GM13977 (cell line): ENCODE data around the gene COMMD3.

Experiments
- DNase-seq: peaks from one replicate; pipeline ENCODE4 v3.0.0; 2012; ENCODE audit warnings: low spot score
- CTCF ChIP-seq: IDR thresholded peaks from 2 replicates; pipeline ENCODE4 v1.5.1; 2012; ENCODE audit warnings: mild to moderate bottlenecking, control low read depth; ENCODE audit not compliant: insufficient read depth; ENCODE audit errors: extremely low read depth, missing control alignments
- in situ Hi-C: fragments of 300-500 bp; cut with MboI; formaldehyde crosslinking; loops from one replicate; pipeline ENCODE4 v1.12.0; 2022; ENCODE audit warnings: low sequenced_read_pairs, low pct_unique_long_range_greater_than_20kb, mixed read lengths, inconsistent platforms; ENCODE audit not compliant: unreplicated experiment

The COMMD3 gene

GRCh38 chr10:22364407-22365140 lies 48.4 kb downstream of the COMMD3 start:
- no peak for DNase-seq
- TF ChIP-seq CTCF: no peak
- in situ Hi-C loops: no loop called here

DNA sequence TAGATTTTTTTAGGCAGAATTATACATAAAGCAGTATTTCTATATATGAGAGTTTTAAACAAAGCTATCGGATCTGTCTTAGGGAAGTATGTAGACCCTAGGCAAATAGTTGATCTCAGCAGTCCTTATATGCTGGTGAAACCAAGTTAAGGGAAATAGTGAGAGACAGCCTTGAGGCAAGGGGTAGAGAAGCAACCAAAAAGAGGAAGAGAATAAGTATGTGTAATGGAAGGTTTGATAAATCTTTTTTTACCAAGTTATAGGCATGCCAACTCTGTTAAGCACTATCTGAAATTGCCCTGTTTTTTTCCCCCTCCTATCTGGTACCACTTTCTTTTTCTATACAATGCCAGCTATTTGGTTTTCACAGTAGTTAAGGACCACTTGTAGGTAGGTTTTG lies 49.0 kb downstream of the COMMD3 start:
- DNase-seq: no peak
- no peak for TF ChIP-seq CTCF
- in situ Hi-C loops: no loop called here

DNA sequence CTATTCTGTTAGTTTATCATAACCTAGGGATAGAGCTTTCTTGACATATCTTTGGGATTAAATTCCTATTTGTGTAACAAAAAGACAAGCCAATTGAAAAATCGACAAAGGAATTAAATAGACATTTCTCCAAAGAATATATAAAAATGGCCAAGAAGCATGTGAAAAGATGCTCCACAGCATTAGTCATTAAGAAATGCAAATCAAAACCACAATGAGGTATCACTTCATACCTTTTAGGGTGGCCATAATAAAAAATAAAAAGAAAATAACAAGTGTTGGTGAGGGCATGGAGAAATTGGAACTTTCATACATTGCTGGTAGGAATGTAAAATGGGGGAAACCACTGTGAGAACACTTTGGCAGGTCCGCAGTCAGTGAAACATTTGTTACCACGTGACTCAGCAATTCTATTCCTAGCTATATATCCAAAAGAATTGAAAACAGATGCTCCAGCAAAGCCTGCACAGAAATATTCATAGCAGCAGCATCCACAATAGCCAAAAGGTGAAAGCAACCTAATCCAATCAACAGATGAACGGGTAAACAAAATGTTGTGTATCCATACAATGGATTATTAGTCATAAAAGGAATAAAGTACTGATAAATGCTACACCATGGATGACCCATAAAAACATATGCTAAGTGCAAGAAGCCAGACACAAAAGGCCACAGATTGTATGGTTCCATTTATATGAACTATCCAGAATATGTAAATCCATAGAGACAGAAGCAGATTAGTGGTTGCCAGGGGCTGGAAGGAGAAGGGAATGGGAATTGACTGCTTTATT lies 49.7 kb downstream of the COMMD3 start:
- DNase-seq: no peak
- TF ChIP-seq CTCF: no peak
- in situ Hi-C loops: no loop called here

GRCh38 chr10:22366435-22366703 lies 50.2 kb downstream of the COMMD3 start:
- TF ChIP-seq CTCF: no peak
- in situ Hi-C loops: no loop called here
- DNase-seq: no peak

GRCh38 chr10:22366771-22367170 lies 50.6 kb downstream of the COMMD3 start:
- no peak for TF ChIP-seq CTCF
- no peak for DNase-seq
- in situ Hi-C loops: no loop called here

DNA sequence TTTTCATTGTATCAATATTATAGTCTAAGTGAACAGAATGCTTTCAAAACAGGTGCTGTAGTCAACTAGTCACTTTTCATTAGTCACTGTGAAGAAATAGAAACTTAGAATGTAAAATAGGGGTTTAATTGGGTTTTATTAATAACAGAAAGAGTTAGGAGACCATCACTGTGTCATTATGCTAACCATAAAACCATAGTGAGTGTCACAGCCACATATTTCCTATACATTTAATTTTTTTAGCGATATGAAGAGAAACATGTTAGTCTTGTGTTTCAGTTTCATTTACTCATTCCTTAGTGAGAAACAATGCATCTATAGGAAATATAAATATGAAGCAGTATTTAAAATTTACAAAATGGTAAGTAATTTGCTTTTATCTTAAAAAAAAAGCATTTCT lies 51.3 kb downstream of the COMMD3 start:
- no peak for TF ChIP-seq CTCF
- in situ Hi-C loops: no loop called here
- DNase-seq: no peak

- DNase-seq: no peak
- in situ Hi-C loops: no loop called here
- TF ChIP-seq CTCF: no peak
Observed at GRCh38 chr10:22368402-22368801, 52.2 kb downstream of the COMMD3 start.
